Activated CD8-positive, alpha-beta T cell treated with anti-CD3 and anti-CD28 coated beads for 36 hours (primary cell): Measurements from ENCODE around the gene RHEBL1. TPM values are rescaled to one million over a fixed set of nuclear protein-coding genes. Genes with fewer than 3 reads are reported as not detected.

ENCODE experiments used
- ATAC-seq: fragments of 200-7000 bp; cut with Tn5 transposase; one replicate; pipeline ENCODE4 v1.10.0; 2021; ENCODE audit warnings: mild to moderate bottlenecking, moderate library complexity
- CTCF ChIA-PET: fragments of 350-600 bp; sonication (Branson Sonifier 250); formaldehyde crosslinking; loops from one replicate; lab custom pipeline; 2021; ENCODE audit warnings: antibody characterized with exemption; lab: Charles Lee
- POLR2A ChIA-PET: fragments of 350-600 bp; sonication (Branson Sonifier 250); formaldehyde crosslinking; loops from one replicate; lab custom pipeline; 2021; ENCODE audit warnings: antibody characterized with exemption; lab: Charles Lee
- DNase-seq: peaks from one replicate; pipeline ENCODE4 v3.0.0-alpha.2; 2020
- H3K27ac Mint-ChIP-seq: one replicate; pipeline ENCODE4 v1.8.0; 2021; ENCODE audit warnings: mild to moderate bottlenecking, mixed read lengths
- H3K27me3 Mint-ChIP-seq: one replicate; pipeline ENCODE4 v1.8.0; 2021; ENCODE audit warnings: mixed read lengths
- H3K36me3 Mint-ChIP-seq: one replicate; pipeline ENCODE4 v1.8.0; 2021; ENCODE audit warnings: low read depth, mixed read lengths
- H3K4me1 Mint-ChIP-seq: one replicate; pipeline ENCODE4 v1.8.0; 2021; ENCODE audit warnings: low read depth, mixed read lengths
- H3K4me3 Mint-ChIP-seq: one replicate; pipeline ENCODE4 v1.8.0; 2021; ENCODE audit warnings: mild to moderate bottlenecking, moderate library complexity, mixed read lengths
- H3K9me3 Mint-ChIP-seq: one replicate; pipeline ENCODE4 v1.8.0; 2021; ENCODE audit warnings: mixed read lengths
- intact Hi-C: fragments of 100-400 bp; cut with micrococcal nuclease; formaldehyde crosslinking; loops from one replicate; pipeline ENCODE4 v1.10.0; 2022
- total RNA-seq, 2 experiments: library from RNA; stranded (reverse); gene quantifications; one replicate each; pipeline ENCODE4 v1.2.3, GENCODE V29; 2021
- TF ChIP-seq, protein P1 (sequence below): fragments of 200-600 bp; IDR thresholded peaks from one replicate; pipeline ENCODE4 v1.8.0; 2022; ENCODE audit warnings: antibody characterized with exemption, mild to moderate bottlenecking

Gene RHEBL1
- total RNA-seq, 2 experiments from 2014 or later, result 18.5 to 19.8 TPM

DNA sequence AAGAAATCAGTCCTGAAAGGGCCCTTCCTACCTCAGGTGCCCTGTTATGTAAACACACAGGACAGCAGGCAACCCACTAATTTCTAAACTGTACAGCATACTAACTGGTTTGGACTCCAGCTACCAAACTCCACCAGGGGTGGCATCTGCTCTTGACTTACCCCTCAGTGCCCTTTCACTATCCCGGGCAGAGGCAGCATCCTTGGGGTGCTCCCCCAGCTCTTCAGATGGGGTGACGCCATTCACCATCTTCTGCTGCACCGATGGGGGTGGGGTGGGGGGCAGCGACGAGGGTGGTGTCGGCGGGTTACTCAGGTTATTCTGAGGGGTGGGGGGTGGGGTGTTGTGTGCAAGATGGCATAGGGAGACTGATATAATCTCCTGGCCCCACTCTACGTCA is 39.7 kb downstream of the RHEBL1 start:
- no peak for DNase-seq
- no peak overlapping the region for H3K4me3 Mint-ChIP-seq
- ATAC-seq, result no peak
- no peaks in the 10 kb centered on the region for H3K27me3 Mint-ChIP-seq
- H3K27ac Mint-ChIP-seq, result no peak overlapping the region
- peaks cover 42% of the 10 kb centered on the region for H3K36me3 Mint-ChIP-seq
- intact Hi-C loops, result no loop called here
- H3K4me1 Mint-ChIP-seq, result peaks cover 2% of the 10 kb centered on the region
- TF ChIP-seq, protein P1, sequence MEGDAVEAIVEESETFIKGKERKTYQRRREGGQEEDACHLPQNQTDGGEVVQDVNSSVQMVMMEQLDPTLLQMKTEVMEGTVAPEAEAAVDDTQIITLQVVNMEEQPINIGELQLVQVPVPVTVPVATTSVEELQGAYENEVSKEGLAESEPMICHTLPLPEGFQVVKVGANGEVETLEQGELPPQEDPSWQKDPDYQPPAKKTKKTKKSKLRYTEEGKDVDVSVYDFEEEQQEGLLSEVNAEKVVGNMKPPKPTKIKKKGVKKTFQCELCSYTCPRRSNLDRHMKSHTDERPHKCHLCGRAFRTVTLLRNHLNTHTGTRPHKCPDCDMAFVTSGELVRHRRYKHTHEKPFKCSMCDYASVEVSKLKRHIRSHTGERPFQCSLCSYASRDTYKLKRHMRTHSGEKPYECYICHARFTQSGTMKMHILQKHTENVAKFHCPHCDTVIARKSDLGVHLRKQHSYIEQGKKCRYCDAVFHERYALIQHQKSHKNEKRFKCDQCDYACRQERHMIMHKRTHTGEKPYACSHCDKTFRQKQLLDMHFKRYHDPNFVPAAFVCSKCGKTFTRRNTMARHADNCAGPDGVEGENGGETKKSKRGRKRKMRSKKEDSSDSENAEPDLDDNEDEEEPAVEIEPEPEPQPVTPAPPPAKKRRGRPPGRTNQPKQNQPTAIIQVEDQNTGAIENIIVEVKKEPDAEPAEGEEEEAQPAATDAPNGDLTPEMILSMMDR, result no peak
- ChIA-PET POLR2A (interaction anchor here (0.6 to 4.4 kb wide), 7 partner anchors 9 to 43 kb away, joined by 3 to 16 read pairs (median 4); no protein-coding TSS in a partner anchor), CTCF (interaction anchor here (0.6 to 6.0 kb wide), 6 partner anchors 14 to 58 kb away, joined by 3 to 35 read pairs (median 6); no protein-coding TSS in a partner anchor)
- H3K9me3 Mint-ChIP-seq, result no peaks in the 10 kb centered on the region

GRCh38 chr12:49028666-49029275 is 41.0 kb downstream of the RHEBL1 start:
- no peak overlapping the region for H3K4me3 Mint-ChIP-seq
- peaks cover 34% of the 10 kb centered on the region for H3K36me3 Mint-ChIP-seq
- H3K4me1 Mint-ChIP-seq, result peaks cover 2% of the 10 kb centered on the region
- H3K9me3 Mint-ChIP-seq, result no peaks in the 10 kb centered on the region
- TF ChIP-seq, protein P1, result no peak
- no peak for DNase-seq
- H3K27me3 Mint-ChIP-seq, result no peaks in the 10 kb centered on the region
- POLR2A ChIA-PET, result interaction anchor here (4.4 kb wide), 1 partner anchor 9 kb away, joined by 16 read pairs; no protein-coding TSS in a partner anchor
- CTCF ChIA-PET, result interaction anchor here (1.0 to 2.3 kb wide), 7 partner anchors 8 to 60 kb away, joined by 3 to 8 read pairs (median 5); no protein-coding TSS in a partner anchor
- no peak for ATAC-seq
- intact Hi-C loops, result no loop called here
- no peak overlapping the region for H3K27ac Mint-ChIP-seq

DNA sequence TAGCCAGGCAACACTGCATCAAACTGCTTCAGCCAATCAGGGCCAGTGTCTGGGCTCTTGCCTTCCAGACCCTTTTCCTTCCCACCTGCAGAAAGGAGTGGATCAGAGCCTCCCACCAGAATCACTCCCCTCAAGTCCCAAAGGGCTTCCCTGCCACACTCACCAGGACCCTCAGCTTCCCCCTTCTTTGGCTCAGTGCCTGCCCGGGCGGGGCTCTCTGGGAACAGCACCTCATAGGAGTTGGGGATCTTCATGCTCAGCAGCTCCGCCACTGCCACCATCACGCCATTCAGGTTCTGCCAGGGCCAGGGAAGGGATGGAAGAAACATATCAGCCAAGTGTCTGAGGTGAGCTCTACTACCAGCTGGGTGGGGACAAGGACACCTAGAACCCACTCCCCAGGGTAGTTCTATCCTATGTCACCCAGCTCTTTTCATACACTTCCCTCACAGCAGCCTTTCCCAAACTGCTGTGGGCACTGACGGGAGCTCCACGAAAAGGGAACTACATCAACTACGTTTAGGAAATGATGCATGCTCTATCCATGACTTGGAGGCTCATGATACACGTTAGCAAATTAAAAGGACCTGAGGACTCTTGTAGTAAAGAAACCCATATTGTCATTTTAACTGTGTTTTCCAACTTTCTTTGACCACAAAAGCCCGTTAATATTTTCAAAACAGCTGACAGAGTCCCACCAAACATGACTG is 41.8 kb downstream of the RHEBL1 start:
- DNase-seq, result no peak
- no peak for ATAC-seq
- H3K4me1 Mint-ChIP-seq, result peaks cover 2% of the 10 kb centered on the region
- ChIA-PET CTCF (interaction anchor here (0.8 to 1.8 kb wide), 4 partner anchors 9 to 68 kb away, joined by 3 to 7 read pairs (median 4); no protein-coding TSS in a partner anchor), POLR2A (interaction anchor here (4.4 kb wide), 1 partner anchor 8 kb away, joined by 16 read pairs; no protein-coding TSS in a partner anchor)
- intact Hi-C loops, result no loop called here
- no peaks in the 10 kb centered on the region for H3K27me3 Mint-ChIP-seq
- peak overlapping the region; percentile 39 for H3K27ac Mint-ChIP-seq
- TF ChIP-seq, protein P1, result no peak
- no peak overlapping the region for H3K4me3 Mint-ChIP-seq
- H3K9me3 Mint-ChIP-seq, result no peaks in the 10 kb centered on the region
- peaks cover 34% of the 10 kb centered on the region for H3K36me3 Mint-ChIP-seq

- no peak overlapping the region for H3K27ac Mint-ChIP-seq
- H3K4me1 Mint-ChIP-seq, result peaks cover 2% of the 10 kb centered on the region
- TF ChIP-seq, protein P1, result no peak
- no peaks in the 10 kb centered on the region for H3K27me3 Mint-ChIP-seq
- intact Hi-C loops, result no loop called here
- H3K36me3 Mint-ChIP-seq, result peaks cover 38% of the 10 kb centered on the region
- no peak overlapping the region for H3K4me3 Mint-ChIP-seq
- ChIA-PET CTCF (interaction anchor here (1.4 to 2.1 kb wide), 3 partner anchors 17 to 39 kb away, joined by 5 to 7 read pairs (median 5); no protein-coding TSS in a partner anchor), POLR2A (no interaction called here)
- no peak for ATAC-seq
- no peaks in the 10 kb centered on the region for H3K9me3 Mint-ChIP-seq
- no peak for DNase-seq
These were observed 42.9 kb downstream of the RHEBL1 start for GRCh38 chr12:49026678-49027480.
